Epithelial cell of proximal tubule (primary cell): ENCODE results near the gene PHACTR2. TPM values are rescaled to one million over a fixed set of nuclear protein-coding genes. Genes with fewer than 3 reads are reported as not detected.
A peak's percentile ranks its signal among the peaks of the same experiment; 100 is the strongest.

Source experiments
- DNase-seq: peaks from one replicate; pipeline ENCODE4 v3.0.0-alpha.2; 2011; ENCODE audit warnings: low read depth
- H3K4me3 ChIP-seq: 2 replicates; pipeline ENCODE4 v1.5.1; 2011; ENCODE audit warnings: low read depth, mild to moderate bottlenecking, low read length
- CTCF ChIP-seq: conservative IDR thresholded peaks from 2 replicates; pipeline ENCODE4 v1.5.1; 2012; ENCODE audit warnings: low read depth, mild to moderate bottlenecking, low read length
- total RNA-seq: library from RNA; depleted of rRNA; stranded (reverse); fragments of >200 nt; gene quantifications from 2 replicates; pipeline ENCODE4 v1.2.3, GENCODE V29; 2015

Gene PHACTR2
- total RNA-seq, 1 donor from 2014 or later: 13.8 TPM

GRCh38 chr6:143677577-143677890 lies 231 bp upstream of the PHACTR2 start:
- no peak for TF ChIP-seq CTCF
- H3K4me3 ChIP-seq: peak overlapping the region; percentile 66
- no peak for DNase-seq

- peak overlapping the region; percentile 66 for H3K4me3 ChIP-seq
- no peak for DNase-seq
- TF ChIP-seq CTCF: no peak
These were observed 1.3 kb downstream of the PHACTR2 start for GRCh38 chr6:143679041-143679440.

GRCh38 chr6:143680141-143680540 lies 2.4 kb downstream of the PHACTR2 start:
- no peak overlapping the region for H3K4me3 ChIP-seq
- no peak for DNase-seq
- TF ChIP-seq CTCF: no peak

- DNase-seq: no peak
- no peak for TF ChIP-seq CTCF
- H3K4me3 ChIP-seq: no peak overlapping the region
These were observed 5.0 kb downstream of the PHACTR2 start for GRCh38 chr6:143682805-143683204.

- no peak for DNase-seq
- TF ChIP-seq CTCF: no peak
- H3K4me3 ChIP-seq: no peak overlapping the region
These were observed 6.7 kb downstream of the PHACTR2 start for GRCh38 chr6:143684486-143684885.

- no peak overlapping the region for H3K4me3 ChIP-seq
These were observed 7.9 kb downstream of the PHACTR2 start for GRCh38 chr6:143685653-143686052.

More at GRCh38 chr6:143685653-143686052, 7.9 kb downstream of the PHACTR2 start:
- DNase-seq: no peak
- TF ChIP-seq CTCF: no peak
